Activated T-helper 2 cell treated with anti-CD3 and anti-CD28 coated beads, Interferon-gamma antibody, Interleukin-2, Interleukin-4, amounts not matched to agents 10 μg/mL and 5 μg/mL and 100 μg/mL, durations not matched to agents 14 hours and 24 hours and 36 hours (primary cell): ENCODE measurements around the gene CCNL2. TPM values are rescaled to one million over a fixed set of nuclear protein-coding genes. Genes with fewer than 3 reads are reported as not detected.

Experiments used
- DNase-seq: peaks from one replicate; pipeline ENCODE4 v3.0.0; 2021; ENCODE audit warnings: low spot score
- H3K27ac Mint-ChIP-seq: one replicate; pipeline ENCODE4 v1.8.0; 2021; ENCODE audit warnings: mixed read lengths
- H3K27me3 Mint-ChIP-seq: one replicate; pipeline ENCODE4 v1.8.0; 2021; ENCODE audit warnings: low read depth, mixed read lengths
- H3K36me3 Mint-ChIP-seq: one replicate; pipeline ENCODE4 v1.8.0; 2021; ENCODE audit warnings: low read depth, mixed read lengths
- H3K4me1 Mint-ChIP-seq: one replicate; pipeline ENCODE4 v1.8.0; 2021; ENCODE audit warnings: low read depth, mixed read lengths
- H3K4me3 Mint-ChIP-seq: one replicate; pipeline ENCODE4 v1.8.0; 2021; ENCODE audit warnings: low read depth, mild to moderate bottlenecking, moderate library complexity, mixed read lengths
- H3K9me3 Mint-ChIP-seq: one replicate; pipeline ENCODE4 v1.8.0; 2021; ENCODE audit warnings: mixed read lengths
- intact Hi-C: fragments of 100-400 bp; cut with micrococcal nuclease; formaldehyde crosslinking; loops from one replicate; pipeline ENCODE4 v1.15.1; 2023
- total RNA-seq: library from RNA; stranded (reverse); gene quantifications from 2 replicates; pipeline ENCODE4 v1.2.3, GENCODE V29; 2022

CCNL2 gene
- total RNA-seq, 1 donor from 2014 or later = 123 TPM

DNA sequence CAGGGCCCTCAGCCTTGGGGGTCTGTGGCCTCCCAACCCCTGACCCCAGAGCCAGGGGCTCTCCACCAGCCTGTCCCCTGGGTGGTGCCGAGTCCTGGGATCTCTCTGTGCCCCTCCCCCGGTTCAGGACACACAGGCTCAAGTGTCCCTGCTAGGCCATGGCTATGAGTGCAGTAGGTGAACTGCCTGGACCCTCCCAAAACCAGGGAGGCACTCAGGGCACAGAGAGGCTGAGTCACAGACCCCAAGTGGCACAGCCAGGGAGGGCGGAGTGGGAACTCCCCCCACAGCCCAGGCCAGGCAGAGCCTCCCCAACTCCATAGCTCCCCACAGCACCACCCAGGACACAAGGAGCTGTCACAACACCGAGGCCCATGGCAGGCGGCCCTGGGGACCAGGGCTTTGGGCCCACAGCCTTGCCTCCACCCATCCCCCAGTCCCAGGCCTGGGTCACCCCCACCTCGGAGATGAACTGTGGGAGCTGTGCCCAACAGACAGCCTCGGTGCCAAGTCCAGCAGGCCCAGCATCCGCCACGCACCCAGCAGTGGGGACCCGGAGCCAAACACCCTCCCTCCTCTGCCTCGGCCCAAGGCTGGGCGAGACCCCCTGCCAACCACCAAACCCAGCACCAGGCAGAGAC lies 53.2 kb downstream of the CCNL2 start:
- intact Hi-C loops = no loop called here
- Mint-ChIP-seq H3K4me1 (peaks cover 5% of the 10 kb centered on the region), H3K4me3 (no peak overlapping the region), H3K36me3 (peaks cover 7% of the 10 kb centered on the region), H3K27ac (no peak overlapping the region), H3K9me3 (no peaks in the 10 kb centered on the region), H3K27me3 (no peaks in the 10 kb centered on the region)
- DNase-seq = no peak

GRCh38 chr1:1345384-1345783 lies 53.8 kb downstream of the CCNL2 start:
- Mint-ChIP-seq H3K4me3 (no peak overlapping the region), H3K9me3 (no peaks in the 10 kb centered on the region), H3K27me3 (no peaks in the 10 kb centered on the region), H3K4me1 (peaks cover 5% of the 10 kb centered on the region), H3K27ac (no peak overlapping the region), H3K36me3 (peaks cover 13% of the 10 kb centered on the region)
- intact Hi-C loops = no loop called here
- no peak for DNase-seq

GRCh38 chr1:1344655-1345361 lies 54.3 kb downstream of the CCNL2 start:
- H3K4me3 Mint-ChIP-seq = no peak overlapping the region
- no peak overlapping the region for H3K27ac Mint-ChIP-seq
- H3K9me3 Mint-ChIP-seq = no peaks in the 10 kb centered on the region
- intact Hi-C loops = no loop called here
- H3K36me3 Mint-ChIP-seq = peaks cover 14% of the 10 kb centered on the region
- H3K27me3 Mint-ChIP-seq = no peaks in the 10 kb centered on the region
- no peak for DNase-seq
- H3K4me1 Mint-ChIP-seq = peaks cover 5% of the 10 kb centered on the region

DNA sequence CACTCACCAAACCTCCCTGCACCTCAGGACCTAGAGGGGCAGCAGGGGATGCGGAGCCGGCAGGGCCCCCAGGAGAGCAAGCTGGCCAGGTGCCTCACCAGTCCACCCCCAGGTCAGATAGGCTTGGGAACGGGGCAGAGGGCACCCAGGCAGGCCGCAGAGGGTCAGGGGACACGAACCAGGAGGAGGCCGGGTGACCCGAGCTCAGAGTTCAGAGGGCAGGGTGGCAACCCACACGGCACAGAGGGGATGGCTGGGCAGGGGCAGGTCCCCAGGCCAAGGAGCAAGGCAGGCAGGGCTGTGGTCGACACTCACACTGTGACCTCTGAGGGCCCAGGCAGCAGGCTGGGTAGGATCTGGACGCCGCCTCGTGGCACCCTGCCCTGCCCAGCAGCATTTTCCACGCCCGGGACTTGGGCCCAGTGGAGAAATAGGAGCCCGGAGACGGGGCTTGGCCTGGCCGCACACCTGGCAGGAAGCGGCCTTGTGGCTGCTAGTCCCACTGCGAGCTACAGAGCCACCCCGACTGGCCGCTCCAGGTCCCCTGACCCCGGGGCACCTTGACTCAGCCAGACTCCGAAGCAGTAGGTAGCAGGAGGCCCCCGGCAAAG lies 55.2 kb downstream of the CCNL2 start:
- H3K36me3 Mint-ChIP-seq = peaks cover 17% of the 10 kb centered on the region

DNA sequence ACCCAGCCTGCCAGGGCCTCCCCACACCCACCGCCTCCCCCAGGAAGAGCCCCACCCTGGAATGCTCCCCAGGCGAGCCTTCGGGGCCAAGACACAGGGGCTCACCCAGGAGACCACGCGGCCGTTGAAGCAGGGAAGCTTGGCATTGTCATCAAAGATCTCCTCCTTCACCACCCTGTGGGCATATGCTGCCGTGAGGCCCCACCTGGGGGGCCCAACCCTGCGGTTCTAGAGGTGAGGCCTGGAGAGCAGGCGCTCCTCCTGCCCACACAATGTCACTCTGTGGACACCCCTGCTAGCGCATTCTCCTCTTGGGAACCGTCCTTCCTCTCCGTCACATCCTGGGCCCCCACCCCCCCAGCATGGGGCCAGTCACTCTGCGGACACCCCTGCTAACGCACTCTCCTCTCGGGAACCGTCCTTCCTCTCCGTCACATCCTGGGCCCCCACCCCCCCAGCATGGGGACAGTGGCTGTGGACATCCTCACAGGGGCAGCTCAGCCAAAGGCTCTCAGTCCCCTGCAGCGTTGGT lies 56.5 kb downstream of the CCNL2 start:
- intact Hi-C loops = no loop called here
- DNase-seq = no peak
- Mint-ChIP-seq H3K36me3 (peaks cover 25% of the 10 kb centered on the region), H3K27me3 (no peaks in the 10 kb centered on the region), H3K9me3 (no peaks in the 10 kb centered on the region), H3K27ac (no peak overlapping the region), H3K4me3 (no peak overlapping the region), H3K4me1 (peaks cover 3% of the 10 kb centered on the region)

More for the DNA sequence above, 55.2 kb downstream of the CCNL2 start:
- Mint-ChIP-seq H3K27ac (no peak overlapping the region), H3K4me3 (no peak overlapping the region), H3K9me3 (no peaks in the 10 kb centered on the region), H3K4me1 (peaks cover 5% of the 10 kb centered on the region), H3K27me3 (no peaks in the 10 kb centered on the region)
- DNase-seq = no peak
- intact Hi-C loops = no loop called here

DNA sequence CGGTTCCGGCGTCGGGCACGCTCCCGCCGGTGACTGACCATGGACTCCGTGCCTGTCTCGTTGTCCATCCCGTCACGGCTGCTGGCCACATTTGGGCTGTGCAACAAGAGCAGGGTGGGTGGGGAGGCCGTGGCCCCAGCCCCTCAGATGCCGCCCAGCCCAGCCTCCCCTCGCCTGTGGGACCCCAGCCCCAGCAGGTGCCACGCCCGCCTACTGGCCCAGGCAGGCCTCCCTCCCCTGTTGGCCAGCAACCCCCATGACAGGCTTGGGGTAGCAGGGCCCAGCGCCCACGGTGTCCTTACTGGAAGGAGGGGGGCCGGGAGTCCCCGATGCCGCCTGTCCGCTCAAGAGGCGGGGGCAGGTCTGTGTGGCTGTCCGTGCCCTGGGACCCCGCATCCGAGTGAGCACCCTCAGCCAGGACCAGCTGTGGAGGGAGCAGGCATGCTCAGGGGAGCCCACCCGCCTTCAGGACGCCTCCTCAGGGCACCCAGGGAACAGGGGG lies 57.0 kb downstream of the CCNL2 start:
- intact Hi-C loops = no loop called here
- Mint-ChIP-seq H3K9me3 (no peaks in the 10 kb centered on the region), H3K36me3 (peaks cover 25% of the 10 kb centered on the region)

DNA sequence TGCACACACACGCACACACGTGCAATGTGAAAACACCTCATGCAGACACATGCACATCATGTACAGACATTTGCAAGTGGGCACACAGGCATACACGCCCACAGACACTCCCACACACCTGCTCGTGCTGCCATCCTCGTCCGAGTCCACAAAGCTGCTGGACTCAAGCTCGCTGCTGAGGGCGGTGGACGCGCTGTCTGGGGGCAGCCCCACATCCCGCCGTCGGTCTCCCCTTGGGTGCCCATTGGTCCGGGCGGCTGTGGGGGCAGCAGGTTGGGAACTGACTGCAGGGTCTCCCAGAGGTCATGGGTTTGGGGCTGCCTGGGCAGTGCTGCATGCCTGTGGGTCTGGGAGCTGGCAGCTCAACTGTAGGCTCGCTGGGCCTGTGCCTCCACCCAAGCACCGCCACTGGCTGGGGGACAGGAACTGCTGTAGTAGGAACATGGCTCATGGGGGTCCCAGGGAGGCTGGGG lies 57.5 kb downstream of the CCNL2 start:
- Mint-ChIP-seq H3K4me3 (no peak overlapping the region), H3K27ac (no peak overlapping the region), H3K36me3 (peaks cover 25% of the 10 kb centered on the region), H3K4me1 (no peaks in the 10 kb centered on the region), H3K9me3 (no peaks in the 10 kb centered on the region), H3K27me3 (no peaks in the 10 kb centered on the region)
- intact Hi-C loops = no loop called here
- DNase-seq = no peak

More for the DNA sequence above, 57.0 kb downstream of the CCNL2 start:
- no peak overlapping the region for H3K4me3 Mint-ChIP-seq
- no peaks in the 10 kb centered on the region for H3K27me3 Mint-ChIP-seq
- DNase-seq = no peak
- H3K4me1 Mint-ChIP-seq = peaks cover 3% of the 10 kb centered on the region
- H3K27ac Mint-ChIP-seq = no peak overlapping the region

DNA sequence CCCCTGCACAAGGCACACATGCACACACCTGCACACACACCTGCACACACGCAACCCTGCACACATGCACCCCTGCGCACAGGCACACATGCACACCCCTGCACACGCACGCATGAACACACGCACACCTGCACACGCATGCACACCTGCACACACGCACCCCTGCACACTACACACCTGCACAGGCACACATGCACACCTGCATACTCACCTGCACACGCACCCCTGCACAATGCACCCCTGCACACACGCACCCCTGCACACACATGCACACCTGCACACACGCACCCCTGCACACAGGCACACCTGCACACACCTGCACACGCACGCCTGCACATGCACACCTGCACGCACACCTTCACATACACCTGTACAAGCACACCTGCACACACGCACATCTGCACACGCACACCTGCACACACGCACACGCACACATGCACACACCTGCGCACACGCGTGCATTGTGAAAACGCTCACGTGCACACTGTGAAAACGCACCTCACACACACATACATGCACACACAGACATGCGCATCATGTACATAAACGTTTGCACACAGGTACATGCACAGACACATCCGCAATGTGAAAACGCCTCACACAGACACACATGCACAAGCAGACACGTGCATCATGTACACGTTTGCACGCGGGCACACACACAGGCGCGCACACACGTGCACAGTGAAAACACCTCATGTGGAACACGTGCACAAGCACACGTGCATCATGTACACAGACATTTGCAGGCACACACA lies 58.2 kb downstream of the CCNL2 start:
- no peak for DNase-seq
- Mint-ChIP-seq H3K4me1 (no peaks in the 10 kb centered on the region), H3K9me3 (no peaks in the 10 kb centered on the region), H3K27me3 (no peaks in the 10 kb centered on the region), H3K4me3 (no peak overlapping the region), H3K27ac (no peak overlapping the region), H3K36me3 (peaks cover 25% of the 10 kb centered on the region)
- intact Hi-C loops = no loop called here

DNA sequence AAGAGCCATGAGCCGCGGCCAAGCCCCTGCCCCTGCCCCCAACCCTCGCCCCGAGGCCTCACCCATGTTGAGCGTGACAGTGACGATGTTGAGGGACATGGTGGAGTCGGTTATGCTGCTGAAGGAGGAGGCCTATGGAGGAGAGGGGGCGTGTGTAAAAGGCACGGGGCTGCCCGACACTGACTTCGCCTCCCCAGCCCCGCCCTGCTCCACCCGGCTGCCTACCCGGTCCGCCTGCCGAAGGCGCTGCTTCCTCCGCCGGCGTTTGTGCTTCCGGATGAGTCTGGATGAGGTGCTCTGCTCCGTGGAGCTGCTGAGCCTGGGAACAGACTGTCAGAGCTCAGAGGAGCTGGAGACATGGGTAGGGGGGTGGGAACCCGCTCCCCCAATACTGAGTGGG lies 59.0 kb downstream of the CCNL2 start:
- Mint-ChIP-seq H3K27ac (no peak overlapping the region), H3K36me3 (peaks cover 26% of the 10 kb centered on the region), H3K4me3 (no peak overlapping the region), H3K9me3 (no peaks in the 10 kb centered on the region), H3K4me1 (no peaks in the 10 kb centered on the region), H3K27me3 (no peaks in the 10 kb centered on the region)
- no peak for DNase-seq
- intact Hi-C loops = no loop called here

DNA sequence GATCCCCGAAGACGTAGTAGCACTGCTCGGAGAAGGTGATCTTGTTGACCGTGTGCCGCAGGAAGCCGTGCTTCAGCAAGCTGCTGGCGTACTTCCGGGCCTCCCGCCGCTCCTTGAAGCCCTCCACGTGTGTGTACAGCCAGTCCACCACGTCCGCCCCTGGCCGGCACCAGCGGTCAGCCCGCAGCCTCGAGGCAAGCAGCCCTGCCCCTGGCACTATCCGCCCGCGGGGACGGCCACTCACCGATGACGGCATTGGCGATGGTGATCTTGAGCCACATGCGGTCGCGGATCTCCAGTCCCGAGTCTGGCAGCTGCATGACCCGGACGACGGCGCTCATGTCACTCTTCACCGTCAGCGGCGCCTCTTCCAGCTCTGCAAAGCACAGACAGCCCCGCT lies 60.9 kb downstream of the CCNL2 start:
- H3K27ac Mint-ChIP-seq = no peak overlapping the region

GRCh38 chr1:1337793-1338147 lies 61.4 kb downstream of the CCNL2 start:
- Mint-ChIP-seq H3K36me3 (peaks cover 26% of the 10 kb centered on the region), H3K4me1 (no peaks in the 10 kb centered on the region), H3K27me3 (no peaks in the 10 kb centered on the region), H3K27ac (no peak overlapping the region), H3K4me3 (no peak overlapping the region), H3K9me3 (no peaks in the 10 kb centered on the region)
- no peak for DNase-seq
- intact Hi-C loops = no loop called here

More for the DNA sequence above, 60.9 kb downstream of the CCNL2 start:
- no peaks in the 10 kb centered on the region for H3K9me3 Mint-ChIP-seq
- no peaks in the 10 kb centered on the region for H3K27me3 Mint-ChIP-seq
- no peak for DNase-seq
- no peak overlapping the region for H3K4me3 Mint-ChIP-seq
- peaks cover 28% of the 10 kb centered on the region for H3K36me3 Mint-ChIP-seq
- no peaks in the 10 kb centered on the region for H3K4me1 Mint-ChIP-seq
- intact Hi-C loops = no loop called here

- Mint-ChIP-seq H3K9me3 (no peaks in the 10 kb centered on the region), H3K36me3 (peaks cover 25% of the 10 kb centered on the region), H3K4me3 (no peak overlapping the region), H3K27me3 (no peaks in the 10 kb centered on the region), H3K4me1 (no peaks in the 10 kb centered on the region), H3K27ac (no peak overlapping the region)
- no peak for DNase-seq
- intact Hi-C loops = no loop called here
Observed at GRCh38 chr1:1336931-1337792, 62.0 kb downstream of the CCNL2 start.
